Subcutaneous adipose tissue (tissue), 4 donors: ENCODE results near the gene ZNF683. TPM values are rescaled to one million over a fixed set of nuclear protein-coding genes. Genes with fewer than 3 reads are reported as not detected.

Experiments used
- CTCF ChIP-seq: fragments of 450-650 bp; IDR thresholded peaks from one replicate; pipeline ENCODE4 v1.5.1; 2016; ENCODE audit warnings: low read depth, mild to moderate bottlenecking, control low read depth, antibody characterized with exemption, moderate library complexity
- total RNA-seq, 4 donors: library from RNA; depleted of rRNA; stranded (reverse); fragments of >200 nt; gene quantifications; one replicate each; pipeline ENCODE4 v1.1.0, GENCODE V29; 2016

The ZNF683 gene
- total RNA-seq, 4 donors from 2014 or later: not detected

- TF ChIP-seq CTCF: no peak
Observed at GRCh38 chr1:26361605-26362122, 10.9 kb downstream of the ZNF683 start.

- TF ChIP-seq CTCF: no peak
Observed at GRCh38 chr1:26360807-26361604, 11.5 kb downstream of the ZNF683 start.

GRCh38 chr1:26359981-26360806, 12.4 kb downstream of the ZNF683 start:
- no peak for TF ChIP-seq CTCF

GRCh38 chr1:26358411-26359384, 13.9 kb downstream of the ZNF683 start:
- no peak for TF ChIP-seq CTCF

- no peak for TF ChIP-seq CTCF
Observed at GRCh38 chr1:26357121-26357602, 15.4 kb downstream of the ZNF683 start.

GRCh38 chr1:26356106-26356505, 16.4 kb downstream of the ZNF683 start:
- TF ChIP-seq CTCF: no peak
